HG02884 (cell line): ENCODE data around the gene SNRK.
A peak's percentile ranks its signal among the peaks of the same experiment; 100 is the strongest.

Experiments
- ATAC-seq: cut with Tn5 transposase; IDR thresholded peaks from one replicate; pipeline ENCODE4 v1.9.1; 2021; ENCODE audit warnings: mild to moderate bottlenecking, moderate library complexity; ENCODE audit not compliant: unreplicated experiment

Gene SNRK

GRCh38 chr3:43270078-43270477 lies 16.3 kb upstream of the SNRK start:
- ATAC-seq = no peak

- ATAC-seq = no peak
These were observed 12.9 kb upstream of the SNRK start for GRCh38 chr3:43273416-43273815.

GRCh38 chr3:43279082-43279481 lies 7.3 kb upstream of the SNRK start:
- ATAC-seq = no peak

- ATAC-seq = no peak
These were observed 6.8 kb upstream of the SNRK start for GRCh38 chr3:43279532-43279931.

- ATAC-seq = no peak
These were observed 5.3 kb upstream of the SNRK start for GRCh38 chr3:43281020-43281419.

GRCh38 chr3:43284171-43284570 lies 2.2 kb upstream of the SNRK start:
- ATAC-seq = no peak

- no peak for ATAC-seq
These were observed 696 bp upstream of the SNRK start for GRCh38 chr3:43285644-43286043.

- peak; percentile 21 for ATAC-seq
These were observed 630 bp downstream of the SNRK start for GRCh38 chr3:43286841-43287499.

- no peak for ATAC-seq
These were observed 1.1 kb downstream of the SNRK start for GRCh38 chr3:43287500-43287873.

GRCh38 chr3:43288366-43288765 lies 2.0 kb downstream of the SNRK start:
- ATAC-seq = peak; percentile 42

- ATAC-seq = no peak
These were observed 2.5 kb downstream of the SNRK start for GRCh38 chr3:43288850-43289249.

- no peak for ATAC-seq
These were observed 3.1 kb downstream of the SNRK start for GRCh38 chr3:43289401-43289800.

GRCh38 chr3:43289841-43290470 lies 3.6 kb downstream of the SNRK start:
- ATAC-seq = no peak

- no peak for ATAC-seq
These were observed 4.6 kb downstream of the SNRK start for GRCh38 chr3:43290956-43291355.

- ATAC-seq = no peak
These were observed 5.2 kb downstream of the SNRK start for GRCh38 chr3:43291546-43291945.

- ATAC-seq = no peak
These were observed 8.6 kb downstream of the SNRK start for GRCh38 chr3:43294975-43295374.

GRCh38 chr3:43296565-43296964 lies 10.2 kb downstream of the SNRK start:
- ATAC-seq = peak; percentile 94

- ATAC-seq = no peak
These were observed 12.0 kb downstream of the SNRK start for GRCh38 chr3:43298292-43298691.

- no peak for ATAC-seq
These were observed 12.4 kb downstream of the SNRK start for GRCh38 chr3:43298761-43299160.

GRCh38 chr3:43302116-43302880 lies 16.0 kb downstream of the SNRK start:
- ATAC-seq = no peak

GRCh38 chr3:43304126-43304525 lies 17.8 kb downstream of the SNRK start:
- ATAC-seq = no peak

GRCh38 chr3:43307226-43307625 lies 20.9 kb downstream of the SNRK start:
- ATAC-seq = no peak
